HEK293 (cell line): ENCODE measurements around the gene ALS2.

Experiments
- CTCF ChIA-PET: fragments of 350-600 bp; formaldehyde crosslinking; extraction: SDS; loops from one replicate; lab custom pipeline; 2021; ENCODE audit warnings: antibody characterized with exemption; lab: Yijun Ruan, JAX
- POLR2A ChIA-PET: fragments of 300-600 bp; formaldehyde crosslinking; extraction: SDS; loops from one replicate; lab custom pipeline; 2020; ENCODE audit warnings: antibody characterized with exemption, inconsistent platforms; lab: Yijun Ruan, JAX
- H3K27ac ChIP-seq: fragments of 200-500 bp; sonication (Bioruptor generic); 2 replicates; pipeline ENCODE4 v1.5.1; 2014; ENCODE audit warnings: low read depth, low read length, control low read depth, inconsistent platforms; ENCODE audit errors: extremely low read depth
- H3K36me3 ChIP-seq, 2 experiments: fragments of 200-500 bp in 1 of 2; sonication (Bioruptor generic) in 1 of 2; 1 replicate in 1 of 2; 2 replicates in 1 of 2; pipeline ENCODE4 v1.5.1; 2014 to 2017; ENCODE audit warnings: inconsistent platforms in 2 of 2, low read length in 2 of 2; ENCODE audit not compliant: control insufficient read depth in 2 of 2, insufficient read depth in 1 of 2
- H3K4me1 ChIP-seq: fragments of 200-500 bp; sonication (Bioruptor generic); 2 replicates; pipeline ENCODE4 v1.5.1; 2014; ENCODE audit warnings: mild to moderate bottlenecking, low read length, inconsistent platforms; ENCODE audit not compliant: control insufficient read depth, insufficient read depth
- H3K4me3 ChIP-seq: 2 replicates; pipeline ENCODE4 v1.5.1; 2011; ENCODE audit warnings: low read depth, mild to moderate bottlenecking, control low read depth, low read length, moderate library complexity
- H3K9me3 ChIP-seq: fragments of 200-500 bp; sonication (Bioruptor generic); 2 replicates; pipeline ENCODE4 v1.5.1; 2014; ENCODE audit warnings: low read depth, low read length, inconsistent platforms; ENCODE audit not compliant: control insufficient read depth, insufficient read depth
- FEZF1 ChIP-seq: fragments of 450-650 bp; formaldehyde crosslinking; IDR thresholded peaks from 2 replicates; pipeline ENCODE4 v1.5.1; 2016; ENCODE audit warnings: missing biosample characterization, missing genetic modification characterization
- GLIS1 ChIP-seq: fragments of 450-650 bp; formaldehyde crosslinking; IDR thresholded peaks from 2 replicates; pipeline ENCODE4 v1.5.1; 2016; ENCODE audit warnings: missing biosample characterization, missing genetic modification characterization
- ZBTB1 ChIP-seq: fragments of 450-650 bp; formaldehyde crosslinking; IDR thresholded peaks from 2 replicates; pipeline ENCODE4 v1.5.1; 2016; ENCODE audit warnings: missing biosample characterization, missing genetic modification characterization
- ZBTB17 ChIP-seq: fragments of 450-650 bp; formaldehyde crosslinking; IDR thresholded peaks from 2 replicates; pipeline ENCODE4 v1.5.1; 2016; ENCODE audit warnings: missing biosample characterization, missing genetic modification characterization
- ZNF174 ChIP-seq: fragments of 450-650 bp; formaldehyde crosslinking; IDR thresholded peaks from 2 replicates; pipeline ENCODE4 v1.5.0; 2017; ENCODE audit warnings: missing biosample characterization, mild to moderate bottlenecking, missing genetic modification characterization
- ZNF2 ChIP-seq: fragments of 450-650 bp; formaldehyde crosslinking; IDR thresholded peaks from 2 replicates; pipeline ENCODE4 v1.5.1; 2016; ENCODE audit warnings: missing biosample characterization, missing genetic modification characterization
- ZNF23 ChIP-seq: fragments of 450-650 bp; formaldehyde crosslinking; IDR thresholded peaks from 2 replicates; pipeline ENCODE4 v1.5.1; 2016; ENCODE audit warnings: missing biosample characterization, missing genetic modification characterization, borderline replicate concordance
- ZNF707 ChIP-seq: fragments of 450-650 bp; formaldehyde crosslinking; IDR thresholded peaks from 2 replicates; pipeline ENCODE4 v1.5.1; 2016; ENCODE audit warnings: missing biosample characterization, missing genetic modification characterization
- TF ChIP-seq, protein P1 (sequence below): fragments of 450-650 bp; formaldehyde crosslinking; IDR thresholded peaks from 2 replicates; pipeline ENCODE4 v1.5.1; 2016; ENCODE audit warnings: missing biosample characterization, missing genetic modification characterization, borderline replicate concordance
- TF ChIP-seq, protein P2 (sequence below): fragments of 450-650 bp; IDR thresholded peaks from 2 replicates; pipeline ENCODE4 v1.5.1; 2018; ENCODE audit warnings: missing biosample characterization, missing genetic modification characterization
- TF ChIP-seq, protein P3 (sequence below): fragments of 450-650 bp; formaldehyde crosslinking; IDR thresholded peaks from 2 replicates; pipeline ENCODE4 v1.5.1; 2016; ENCODE audit warnings: missing biosample characterization, missing genetic modification characterization
- TF ChIP-seq, protein P4 (sequence below): fragments of 450-650 bp; formaldehyde crosslinking; IDR thresholded peaks from 2 replicates; pipeline ENCODE4 v1.5.1; 2016; ENCODE audit warnings: missing biosample characterization, missing genetic modification characterization, low read depth
- TF ChIP-seq, protein P5 (sequence below): fragments of 450-650 bp; formaldehyde crosslinking; IDR thresholded peaks from 2 replicates; pipeline ENCODE4 v1.5.1; 2016; ENCODE audit warnings: missing biosample characterization, missing genetic modification characterization
- TF ChIP-seq, protein P6 (sequence below): fragments of 450-650 bp; formaldehyde crosslinking; IDR thresholded peaks from 2 replicates; pipeline ENCODE4; 2016; ENCODE audit warnings: missing biosample characterization, missing genetic modification characterization

The ALS2 gene

DNA sequence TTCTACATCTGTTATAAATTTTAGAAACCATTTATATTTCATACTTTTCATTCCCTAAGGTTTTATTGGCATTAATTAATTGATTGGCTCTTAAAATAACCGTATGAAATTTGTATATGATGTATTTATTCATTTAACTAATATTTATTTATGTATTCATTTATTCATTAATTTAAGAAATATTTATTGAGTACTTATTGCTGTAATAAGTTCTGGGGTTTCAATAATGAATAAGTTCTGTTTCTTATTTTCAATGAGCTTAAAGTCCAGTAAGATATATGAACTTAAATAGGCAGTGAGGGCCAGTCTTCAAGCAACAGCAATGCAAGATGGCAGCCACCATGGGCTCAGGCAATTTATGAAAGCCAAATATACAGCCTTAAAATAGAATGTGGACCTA, 43.5 kb upstream of the ALS2 start:
- POLR2A ChIA-PET = no interaction called here
- H3K9me3 ChIP-seq = no peaks in the 10 kb centered on the region

More for the DNA sequence above, 43.5 kb upstream of the ALS2 start:
- Histone ChIP-seq H3K4me3 (no peak overlapping the region), H3K4me1 (no peaks in the 10 kb centered on the region), H3K36me3 (no peaks in the 10 kb centered on the region), H3K27ac (no peak overlapping the region)
- TF ChIP-seq, protein P1, sequence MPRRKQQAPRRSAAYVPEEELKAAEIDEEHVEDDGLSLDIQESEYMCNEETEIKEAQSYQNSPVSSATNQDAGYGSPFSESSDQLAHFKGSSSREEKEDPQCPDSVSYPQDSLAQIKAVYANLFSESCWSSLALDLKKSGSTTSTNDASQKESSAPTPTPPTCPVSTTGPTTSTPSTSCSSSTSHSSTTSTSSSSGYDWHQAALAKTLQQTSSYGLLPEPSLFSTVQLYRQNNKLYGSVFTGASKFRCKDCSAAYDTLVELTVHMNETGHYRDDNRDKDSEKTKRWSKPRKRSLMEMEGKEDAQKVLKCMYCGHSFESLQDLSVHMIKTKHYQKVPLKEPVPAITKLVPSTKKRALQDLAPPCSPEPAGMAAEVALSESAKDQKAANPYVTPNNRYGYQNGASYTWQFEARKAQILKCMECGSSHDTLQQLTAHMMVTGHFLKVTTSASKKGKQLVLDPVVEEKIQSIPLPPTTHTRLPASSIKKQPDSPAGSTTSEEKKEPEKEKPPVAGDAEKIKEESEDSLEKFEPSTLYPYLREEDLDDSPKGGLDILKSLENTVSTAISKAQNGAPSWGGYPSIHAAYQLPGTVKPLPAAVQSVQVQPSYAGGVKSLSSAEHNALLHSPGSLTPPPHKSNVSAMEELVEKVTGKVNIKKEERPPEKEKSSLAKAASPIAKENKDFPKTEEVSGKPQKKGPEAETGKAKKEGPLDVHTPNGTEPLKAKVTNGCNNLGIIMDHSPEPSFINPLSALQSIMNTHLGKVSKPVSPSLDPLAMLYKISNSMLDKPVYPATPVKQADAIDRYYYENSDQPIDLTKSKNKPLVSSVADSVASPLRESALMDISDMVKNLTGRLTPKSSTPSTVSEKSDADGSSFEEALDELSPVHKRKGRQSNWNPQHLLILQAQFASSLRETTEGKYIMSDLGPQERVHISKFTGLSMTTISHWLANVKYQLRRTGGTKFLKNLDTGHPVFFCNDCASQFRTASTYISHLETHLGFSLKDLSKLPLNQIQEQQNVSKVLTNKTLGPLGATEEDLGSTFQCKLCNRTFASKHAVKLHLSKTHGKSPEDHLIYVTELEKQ (tag by site-specific recombination) = no peak
- TF ChIP-seq, protein P2, sequence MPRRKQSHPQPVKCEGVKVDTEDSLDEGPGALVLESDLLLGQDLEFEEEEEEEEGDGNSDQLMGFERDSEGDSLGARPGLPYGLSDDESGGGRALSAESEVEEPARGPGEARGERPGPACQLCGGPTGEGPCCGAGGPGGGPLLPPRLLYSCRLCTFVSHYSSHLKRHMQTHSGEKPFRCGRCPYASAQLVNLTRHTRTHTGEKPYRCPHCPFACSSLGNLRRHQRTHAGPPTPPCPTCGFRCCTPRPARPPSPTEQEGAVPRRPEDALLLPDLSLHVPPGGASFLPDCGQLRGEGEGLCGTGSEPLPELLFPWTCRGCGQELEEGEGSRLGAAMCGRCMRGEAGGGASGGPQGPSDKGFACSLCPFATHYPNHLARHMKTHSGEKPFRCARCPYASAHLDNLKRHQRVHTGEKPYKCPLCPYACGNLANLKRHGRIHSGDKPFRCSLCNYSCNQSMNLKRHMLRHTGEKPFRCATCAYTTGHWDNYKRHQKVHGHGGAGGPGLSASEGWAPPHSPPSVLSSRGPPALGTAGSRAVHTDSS = no peak
- TF ChIP-seq GLIS1 (tag by site-specific recombination) = no peak
- TF ChIP-seq, protein P3, sequence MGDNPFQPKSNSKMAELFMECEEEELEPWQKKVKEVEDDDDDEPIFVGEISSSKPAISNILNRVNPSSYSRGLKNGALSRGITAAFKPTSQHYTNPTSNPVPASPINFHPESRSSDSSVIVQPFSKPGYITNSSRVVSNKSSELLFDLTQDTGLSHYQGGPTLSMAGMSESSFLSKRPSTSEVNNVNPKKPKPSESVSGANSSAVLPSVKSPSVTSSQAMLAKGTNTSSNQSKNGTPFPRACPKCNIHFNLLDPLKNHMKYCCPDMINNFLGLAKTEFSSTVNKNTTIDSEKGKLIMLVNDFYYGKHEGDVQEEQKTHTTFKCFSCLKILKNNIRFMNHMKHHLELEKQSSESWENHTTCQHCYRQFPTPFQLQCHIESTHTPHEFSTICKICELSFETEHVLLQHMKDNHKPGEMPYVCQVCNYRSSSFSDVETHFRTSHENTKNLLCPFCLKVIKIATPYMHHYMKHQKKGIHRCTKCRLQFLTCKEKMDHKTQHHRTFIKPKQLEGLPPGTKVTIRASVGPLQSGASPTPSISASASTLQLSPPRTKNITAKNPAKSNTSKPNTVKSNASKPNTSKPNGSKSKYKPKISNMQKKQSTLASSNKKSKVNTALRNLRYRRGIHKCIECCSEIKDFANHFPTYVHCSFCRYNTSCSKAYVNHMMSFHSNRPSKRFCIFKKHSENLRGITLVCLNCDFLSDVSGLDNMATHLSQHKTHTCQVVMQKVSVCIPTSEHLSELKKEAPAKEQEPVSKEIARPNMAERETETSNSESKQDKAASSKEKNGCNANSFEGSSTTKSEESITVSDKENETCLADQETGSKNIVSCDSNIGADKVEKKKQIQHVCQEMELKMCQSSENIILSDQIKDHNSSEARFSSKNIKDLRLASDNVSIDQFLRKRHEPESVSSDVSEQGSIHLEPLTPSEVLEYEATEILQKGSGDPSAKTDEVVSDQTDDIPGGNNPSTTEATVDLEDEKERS (tag by site-specific recombination) = no peak
- TF ChIP-seq, protein P4, sequence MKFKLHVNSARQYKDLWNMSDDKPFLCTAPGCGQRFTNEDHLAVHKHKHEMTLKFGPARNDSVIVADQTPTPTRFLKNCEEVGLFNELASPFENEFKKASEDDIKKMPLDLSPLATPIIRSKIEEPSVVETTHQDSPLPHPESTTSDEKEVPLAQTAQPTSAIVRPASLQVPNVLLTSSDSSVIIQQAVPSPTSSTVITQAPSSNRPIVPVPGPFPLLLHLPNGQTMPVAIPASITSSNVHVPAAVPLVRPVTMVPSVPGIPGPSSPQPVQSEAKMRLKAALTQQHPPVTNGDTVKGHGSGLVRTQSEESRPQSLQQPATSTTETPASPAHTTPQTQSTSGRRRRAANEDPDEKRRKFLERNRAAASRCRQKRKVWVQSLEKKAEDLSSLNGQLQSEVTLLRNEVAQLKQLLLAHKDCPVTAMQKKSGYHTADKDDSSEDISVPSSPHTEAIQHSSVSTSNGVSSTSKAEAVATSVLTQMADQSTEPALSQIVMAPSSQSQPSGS = no peak
- no peak for TF ChIP-seq ZBTB17 (tag by site-specific recombination)
- TF ChIP-seq ZNF174 (tag by site-specific recombination) = no peak
- TF ChIP-seq, protein P5, sequence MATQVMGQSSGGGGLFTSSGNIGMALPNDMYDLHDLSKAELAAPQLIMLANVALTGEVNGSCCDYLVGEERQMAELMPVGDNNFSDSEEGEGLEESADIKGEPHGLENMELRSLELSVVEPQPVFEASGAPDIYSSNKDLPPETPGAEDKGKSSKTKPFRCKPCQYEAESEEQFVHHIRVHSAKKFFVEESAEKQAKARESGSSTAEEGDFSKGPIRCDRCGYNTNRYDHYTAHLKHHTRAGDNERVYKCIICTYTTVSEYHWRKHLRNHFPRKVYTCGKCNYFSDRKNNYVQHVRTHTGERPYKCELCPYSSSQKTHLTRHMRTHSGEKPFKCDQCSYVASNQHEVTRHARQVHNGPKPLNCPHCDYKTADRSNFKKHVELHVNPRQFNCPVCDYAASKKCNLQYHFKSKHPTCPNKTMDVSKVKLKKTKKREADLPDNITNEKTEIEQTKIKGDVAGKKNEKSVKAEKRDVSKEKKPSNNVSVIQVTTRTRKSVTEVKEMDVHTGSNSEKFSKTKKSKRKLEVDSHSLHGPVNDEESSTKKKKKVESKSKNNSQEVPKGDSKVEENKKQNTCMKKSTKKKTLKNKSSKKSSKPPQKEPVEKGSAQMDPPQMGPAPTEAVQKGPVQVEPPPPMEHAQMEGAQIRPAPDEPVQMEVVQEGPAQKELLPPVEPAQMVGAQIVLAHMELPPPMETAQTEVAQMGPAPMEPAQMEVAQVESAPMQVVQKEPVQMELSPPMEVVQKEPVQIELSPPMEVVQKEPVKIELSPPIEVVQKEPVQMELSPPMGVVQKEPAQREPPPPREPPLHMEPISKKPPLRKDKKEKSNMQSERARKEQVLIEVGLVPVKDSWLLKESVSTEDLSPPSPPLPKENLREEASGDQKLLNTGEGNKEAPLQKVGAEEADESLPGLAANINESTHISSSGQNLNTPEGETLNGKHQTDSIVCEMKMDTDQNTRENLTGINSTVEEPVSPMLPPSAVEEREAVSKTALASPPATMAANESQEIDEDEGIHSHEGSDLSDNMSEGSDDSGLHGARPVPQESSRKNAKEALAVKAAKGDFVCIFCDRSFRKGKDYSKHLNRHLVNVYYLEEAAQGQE (tag by site-specific recombination) = no peak
- TF ChIP-seq ZNF23 (tag by site-specific recombination) = no peak
- TF ChIP-seq, protein P6, sequence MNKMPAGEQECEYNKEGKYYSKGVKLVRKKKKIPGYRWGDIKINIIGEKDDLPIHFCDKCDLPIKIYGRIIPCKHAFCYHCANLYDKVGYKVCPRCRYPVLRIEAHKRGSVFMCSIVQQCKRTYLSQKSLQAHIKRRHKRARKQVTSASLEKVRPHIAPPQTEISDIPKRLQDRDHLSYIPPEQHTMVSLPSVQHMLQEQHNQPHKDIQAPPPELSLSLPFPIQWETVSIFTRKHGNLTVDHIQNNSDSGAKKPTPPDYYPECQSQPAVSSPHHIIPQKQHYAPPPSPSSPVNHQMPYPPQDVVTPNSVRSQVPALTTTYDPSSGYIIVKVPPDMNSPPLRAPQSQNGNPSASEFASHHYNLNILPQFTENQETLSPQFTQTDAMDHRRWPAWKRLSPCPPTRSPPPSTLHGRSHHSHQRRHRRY (tag by site-specific recombination) = no peak
- no peak for TF ChIP-seq ZNF2
- no peak for TF ChIP-seq ZNF707 (tag by site-specific recombination)
- TF ChIP-seq FEZF1 (tag by site-specific recombination) = no peak
- TF ChIP-seq ZBTB1 = no peak
- CTCF ChIA-PET = interaction anchor here (1.5 kb wide), 1 partner anchor 36 kb away, joined by 4 read pairs; no protein-coding TSS in a partner anchor
